DMS114 treated with DMSO at 0.1 percent for 48 hours (cell line): ENCODE results near the gene PAWR.
A peak's percentile ranks its signal among the peaks of the same experiment; 100 is the strongest.
"Not testable (repeated sequence)": the region's sequence is repeated elsewhere in the genome, so short reads cannot be mapped to it uniquely, and the experiment has no call there.

Experiments
- DNase-seq: peaks from one replicate; lab custom pipeline; 2025; ENCODE audit not compliant: unreplicated experiment; lab: John Stamatoyannopoulos, UW

PAWR gene

DNA sequence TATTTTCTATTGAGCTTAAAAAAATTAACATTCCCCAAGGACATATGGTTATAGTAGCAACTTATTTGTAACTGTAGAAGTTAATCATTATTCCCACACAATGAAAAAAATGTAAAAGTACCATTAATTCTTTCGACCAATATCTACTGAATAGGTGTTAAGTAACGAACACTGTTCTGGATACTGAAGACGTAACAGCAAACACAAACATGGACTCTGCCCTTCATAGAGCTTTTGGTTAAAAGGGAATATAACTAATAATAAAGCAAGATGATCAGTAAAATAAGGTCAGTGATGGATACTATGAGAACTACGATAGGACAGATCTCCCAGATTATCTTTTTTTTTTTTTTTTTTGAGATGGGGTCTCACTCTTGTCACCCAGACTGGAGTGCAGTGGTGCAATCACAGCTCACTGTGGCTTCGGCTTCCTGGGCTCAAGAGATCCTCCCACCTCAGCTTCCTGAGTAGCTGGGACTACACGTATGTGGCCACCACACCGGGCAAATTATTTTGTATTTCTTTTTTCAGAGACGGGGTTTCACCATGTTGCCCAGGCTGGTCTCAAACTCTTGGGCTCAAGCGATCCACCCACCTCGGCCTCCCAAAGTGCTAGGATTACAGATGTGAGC is 93.9 kb downstream of the PAWR start:
- DNase-seq, result no peak

- no peak for DNase-seq
Observed at GRCh38 chr12:79595273-79595672, 95.5 kb downstream of the PAWR start.

DNA sequence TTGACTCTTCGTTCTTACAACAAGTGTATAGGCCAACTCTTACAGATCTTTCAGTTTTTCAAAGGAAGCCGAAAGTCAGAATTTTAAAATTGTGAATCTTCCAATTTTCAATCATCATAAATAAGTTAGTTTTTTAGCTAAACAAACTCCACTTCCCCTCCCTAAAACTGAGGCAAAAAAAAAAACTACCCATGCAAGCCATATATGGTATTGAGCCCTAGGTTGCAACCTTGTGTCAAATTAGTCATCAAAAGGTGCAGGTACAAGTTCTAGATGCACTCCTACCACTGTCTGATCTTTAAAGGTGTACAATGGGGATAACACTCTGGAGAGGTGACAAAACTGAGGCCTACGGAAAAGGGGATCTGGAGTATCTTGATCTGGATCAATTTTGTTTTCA is 97.9 kb downstream of the PAWR start:
- no peak for DNase-seq

DNA sequence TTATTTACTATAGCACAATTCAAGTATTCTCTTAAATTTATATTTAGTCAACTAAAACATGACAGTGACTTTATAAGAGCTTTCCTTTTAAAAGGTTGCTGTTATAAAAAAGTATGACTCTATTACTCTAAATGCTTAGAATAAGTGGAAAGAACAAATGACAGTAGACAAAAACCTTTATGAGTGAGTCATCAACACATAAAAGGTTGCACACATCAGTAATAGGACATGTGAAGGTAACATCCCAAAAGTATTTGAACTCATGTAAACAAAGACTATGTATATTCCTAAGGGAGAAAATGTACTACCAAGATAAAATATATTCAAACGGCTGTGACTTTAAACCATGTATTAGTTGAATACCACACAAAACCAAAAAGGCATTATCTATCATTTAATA is 98.8 kb downstream of the PAWR start:
- DNase-seq, result no peak

- DNase-seq, result no peak
Observed at GRCh38 chr12:79590751-79591150, 100.0 kb downstream of the PAWR start.

GRCh38 chr12:79587368-79587767 is 103.4 kb downstream of the PAWR start:
- DNase-seq, result no peak

DNA sequence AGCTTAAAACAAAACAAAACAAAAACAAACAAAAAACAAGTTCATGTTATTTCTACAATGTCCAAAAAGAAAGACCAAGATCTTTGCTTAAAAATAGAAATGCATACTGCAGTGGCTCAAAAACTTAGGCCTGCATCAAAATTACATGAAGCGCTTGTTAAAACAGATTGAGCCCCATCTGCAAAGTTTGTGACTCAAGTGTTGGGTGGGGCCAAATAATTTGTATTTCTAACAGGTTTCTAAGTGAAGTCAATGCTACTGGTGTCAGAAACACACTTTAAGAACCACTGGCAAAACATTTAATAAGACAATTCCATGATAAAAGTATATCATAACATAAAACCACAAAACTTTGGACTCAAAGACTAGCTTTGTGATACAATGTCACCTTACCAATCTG is 105.6 kb downstream of the PAWR start:
- no peak for DNase-seq

DNA sequence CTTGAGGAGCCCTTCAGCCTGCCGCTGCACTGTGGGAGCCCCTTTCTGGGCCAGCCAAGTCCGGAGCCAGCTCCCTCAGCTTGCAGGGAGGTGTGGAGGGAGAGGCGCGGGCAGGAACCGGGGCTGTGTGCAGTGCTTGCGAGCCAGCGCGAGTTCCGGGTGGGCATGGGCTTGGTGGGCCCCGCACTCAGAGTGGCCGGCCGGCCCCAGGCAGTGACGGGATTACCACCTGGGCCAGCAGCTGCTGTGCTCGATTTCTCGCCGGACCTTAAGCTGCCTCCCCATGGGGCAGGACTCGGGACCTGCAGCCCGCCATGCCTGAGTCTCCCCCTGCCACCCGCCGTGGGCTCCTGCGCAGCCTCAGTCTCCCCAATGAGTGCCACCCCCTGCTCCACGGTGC is 116.9 kb downstream of the PAWR start:
- DNase-seq, result no peak

DNA sequence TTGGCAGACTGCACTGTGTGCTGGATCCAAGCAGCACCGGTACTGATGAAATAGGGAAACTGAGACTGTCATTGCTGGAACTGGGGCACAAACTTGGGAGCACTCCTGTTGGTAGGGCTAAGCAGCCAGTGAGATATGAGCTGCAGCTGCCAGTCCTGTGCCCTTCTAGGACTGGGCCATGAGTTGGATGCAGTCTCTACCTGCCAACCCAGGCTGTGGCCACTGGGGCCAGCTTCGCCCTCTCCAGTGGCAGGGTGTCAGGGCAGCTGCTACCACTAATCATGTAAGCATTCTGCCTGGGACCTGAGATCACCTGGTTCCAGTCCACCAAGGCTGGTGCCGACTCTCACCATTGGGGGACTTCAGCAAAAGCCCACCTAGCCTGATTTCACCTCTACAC is 121.1 kb downstream of the PAWR start:
- no peak for DNase-seq

- no peak for DNase-seq
Observed at GRCh38 chr12:79567175-79567563, 123.6 kb downstream of the PAWR start.

GRCh38 chr12:79566452-79567174 is 124.2 kb downstream of the PAWR start:
- DNase-seq, result no peak

DNA sequence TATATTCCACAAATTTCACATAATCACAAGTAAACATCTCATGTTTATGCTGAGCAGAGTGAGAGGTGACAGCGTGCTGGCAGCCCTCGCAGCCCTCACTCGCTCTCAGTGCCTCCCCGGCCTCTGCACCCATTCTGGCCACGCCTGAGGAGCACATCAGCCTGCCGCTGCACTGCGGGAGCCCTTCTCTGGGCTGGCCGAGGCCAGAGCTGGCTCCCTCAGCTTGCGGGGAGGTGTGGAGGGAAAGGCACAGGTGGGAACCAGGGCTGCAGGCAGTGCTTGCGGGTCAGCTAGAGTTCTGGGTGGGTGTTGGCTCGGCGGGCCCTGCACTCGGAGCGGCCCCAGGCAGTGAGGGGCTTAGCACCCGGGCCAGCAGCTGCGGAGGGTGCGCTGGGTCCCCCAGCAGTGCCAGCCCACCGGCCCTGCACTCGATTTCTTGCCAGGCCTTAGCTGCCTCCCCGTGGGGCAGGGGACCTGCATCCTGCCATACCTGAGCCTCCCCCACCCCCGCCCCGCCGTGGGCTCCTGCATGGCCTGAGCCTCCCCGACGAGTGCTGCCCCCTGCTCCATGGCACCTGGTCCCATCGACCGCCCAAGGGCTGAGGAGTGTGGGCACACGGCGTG is 125.9 kb downstream of the PAWR start:
- not testable (repeated sequence) for DNase-seq

DNA sequence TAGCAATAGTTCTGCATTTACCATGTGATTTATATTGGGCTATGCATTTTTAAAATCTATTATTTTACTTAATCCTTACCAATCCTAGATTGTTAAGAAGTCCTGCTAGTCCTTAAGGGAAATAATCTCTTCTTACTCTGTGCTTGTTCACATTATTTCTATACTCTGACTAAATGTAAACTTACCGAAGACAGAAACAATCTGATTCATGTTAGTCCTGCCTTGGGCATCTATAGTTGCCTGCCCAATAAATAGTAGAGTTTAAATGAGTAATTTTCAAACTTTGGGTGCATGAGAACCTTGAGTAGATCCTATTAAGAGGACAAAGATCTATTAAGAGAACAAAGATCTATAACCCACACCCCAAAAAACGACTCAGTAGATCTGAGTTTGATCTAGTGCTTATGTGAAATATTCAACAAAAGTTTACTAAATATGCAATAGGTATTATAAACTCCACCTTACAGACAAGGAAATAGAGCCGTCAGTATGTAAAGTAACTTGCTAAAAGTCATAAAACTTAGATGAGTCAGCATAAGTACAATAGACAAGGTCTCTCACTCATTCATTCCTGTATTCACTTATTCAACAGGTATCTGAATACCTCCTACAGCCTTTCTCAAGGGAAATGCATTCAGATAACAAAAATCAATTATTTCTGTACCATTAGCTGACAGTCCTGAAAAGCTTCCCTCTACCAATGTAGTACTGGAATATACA is 127.6 kb downstream of the PAWR start:
- DNase-seq, result no peak

DNA sequence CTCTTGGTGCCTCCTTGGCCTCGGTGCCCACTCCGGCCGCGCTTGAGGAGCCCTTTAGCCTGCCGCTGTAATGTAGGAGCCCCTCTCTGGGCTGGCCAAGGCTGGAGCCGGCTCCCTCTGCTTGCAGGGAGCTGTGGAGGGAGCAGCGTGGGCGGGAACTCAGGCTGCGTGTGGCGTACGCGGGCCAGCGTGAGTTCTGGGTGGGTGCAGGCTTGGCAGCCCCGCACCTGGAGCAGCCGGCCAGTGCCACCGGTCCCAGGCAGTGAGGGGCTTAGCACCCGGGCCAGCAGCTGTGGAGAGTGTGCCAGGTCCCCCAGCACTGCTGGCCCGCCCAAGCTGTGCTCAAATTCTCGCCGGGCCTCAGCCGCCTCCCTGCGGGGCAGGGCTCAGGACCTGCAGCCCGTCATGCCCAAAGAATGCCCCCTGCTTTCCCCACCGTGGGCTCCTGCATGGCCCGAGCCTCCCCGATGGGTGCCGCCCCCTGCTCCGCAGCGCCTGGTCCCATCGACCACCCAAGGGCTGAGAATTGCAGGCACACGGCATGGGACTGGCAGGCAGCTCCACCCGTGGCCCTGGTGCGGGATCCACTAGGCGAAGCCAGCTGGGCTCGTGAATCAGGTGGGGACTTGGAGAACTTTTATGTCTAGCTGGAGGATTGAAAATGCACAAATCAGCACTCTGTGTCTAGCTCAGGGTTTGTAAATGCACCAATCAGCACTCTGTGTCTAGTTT is 129.2 kb downstream of the PAWR start:
- no peak for DNase-seq

DNA sequence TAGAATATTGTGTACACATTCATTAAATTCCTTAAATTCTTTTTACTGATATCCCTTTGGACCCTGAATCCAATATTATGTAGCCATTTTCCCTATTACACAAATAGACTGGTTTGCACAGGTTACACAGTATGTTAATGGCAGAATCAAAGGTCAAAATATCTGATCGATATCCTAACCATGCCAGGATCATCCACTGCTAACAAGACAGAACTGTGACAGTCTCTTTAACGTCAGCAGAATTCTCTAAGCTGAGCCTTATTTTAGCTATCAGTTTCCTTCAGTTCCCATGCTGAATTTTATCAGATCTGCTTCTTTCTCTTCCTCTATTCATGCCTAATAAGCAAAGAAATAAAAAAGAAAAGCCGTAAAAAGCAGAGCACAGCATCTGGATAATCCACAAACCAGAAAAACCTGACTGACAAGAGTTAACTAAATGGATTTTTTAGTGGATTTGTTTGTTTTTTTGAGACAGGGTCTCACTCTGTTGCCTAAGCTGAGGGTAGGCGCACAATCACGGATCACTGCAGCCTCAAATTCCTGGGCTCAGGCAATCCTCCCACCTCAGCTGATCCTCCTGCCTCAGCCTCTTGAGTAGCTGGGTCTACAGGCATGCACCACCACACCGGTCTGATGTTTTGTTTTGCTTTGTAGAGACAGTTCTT is 130.4 kb downstream of the PAWR start:
- no peak for DNase-seq

- DNase-seq, result no peak
Observed at GRCh38 chr12:79559591-79559990, 131.2 kb downstream of the PAWR start.

DNA sequence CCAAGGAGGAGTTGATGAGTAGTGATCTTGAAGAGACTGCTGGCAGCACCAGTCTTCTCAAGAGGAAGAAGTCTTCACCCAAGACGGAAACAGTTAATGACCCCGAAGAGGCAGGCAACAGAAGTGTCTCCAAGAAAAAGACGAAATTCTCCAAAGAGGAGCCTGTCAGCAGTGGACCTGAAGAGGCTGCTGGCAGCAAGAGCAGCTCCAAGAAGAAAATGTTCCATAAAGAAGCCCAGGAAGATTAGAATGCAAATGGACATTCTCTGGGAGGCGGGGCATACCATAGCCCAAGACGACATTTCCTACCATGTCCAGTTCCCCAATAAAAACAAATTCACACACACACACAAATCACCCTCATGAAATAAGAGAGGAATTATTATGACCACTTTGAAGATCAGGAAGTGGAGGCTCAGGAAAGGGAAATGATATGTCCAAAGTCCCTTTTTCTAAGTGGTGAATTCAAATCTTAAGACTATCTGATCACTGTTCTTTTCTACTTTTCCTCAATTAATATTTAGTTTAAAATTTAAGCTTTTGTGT is 131.8 kb downstream of the PAWR start:
- DNase-seq, result no peak

DNA sequence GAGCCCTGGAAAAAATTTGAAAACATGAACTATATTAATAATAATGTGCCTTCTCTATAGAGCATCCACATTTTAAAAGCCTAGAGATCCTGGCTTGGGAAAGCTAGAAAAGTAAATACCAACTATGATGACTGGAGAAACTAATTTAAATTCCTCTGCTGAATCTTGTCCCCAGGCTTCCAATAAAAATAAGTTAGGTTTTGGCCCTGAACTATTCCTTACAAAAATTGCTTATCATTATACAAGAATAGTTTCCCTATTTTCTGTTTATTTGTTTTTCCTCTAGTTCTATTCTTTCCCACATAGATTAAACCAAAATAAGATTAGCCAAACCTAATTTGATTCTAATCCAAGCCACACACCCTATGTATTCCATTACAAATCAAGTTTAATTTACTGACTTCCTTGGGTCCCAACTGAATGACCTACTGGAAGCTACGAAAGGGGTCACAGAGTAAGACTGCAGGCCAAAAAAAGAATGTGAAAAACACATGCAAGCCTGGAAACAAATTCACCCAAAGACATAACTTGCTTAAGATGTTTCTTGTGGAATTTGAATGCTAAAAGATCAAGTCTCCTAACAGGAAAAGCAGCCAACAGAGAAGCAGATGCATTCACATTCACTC is 133.0 kb downstream of the PAWR start:
- DNase-seq, result no peak

DNA sequence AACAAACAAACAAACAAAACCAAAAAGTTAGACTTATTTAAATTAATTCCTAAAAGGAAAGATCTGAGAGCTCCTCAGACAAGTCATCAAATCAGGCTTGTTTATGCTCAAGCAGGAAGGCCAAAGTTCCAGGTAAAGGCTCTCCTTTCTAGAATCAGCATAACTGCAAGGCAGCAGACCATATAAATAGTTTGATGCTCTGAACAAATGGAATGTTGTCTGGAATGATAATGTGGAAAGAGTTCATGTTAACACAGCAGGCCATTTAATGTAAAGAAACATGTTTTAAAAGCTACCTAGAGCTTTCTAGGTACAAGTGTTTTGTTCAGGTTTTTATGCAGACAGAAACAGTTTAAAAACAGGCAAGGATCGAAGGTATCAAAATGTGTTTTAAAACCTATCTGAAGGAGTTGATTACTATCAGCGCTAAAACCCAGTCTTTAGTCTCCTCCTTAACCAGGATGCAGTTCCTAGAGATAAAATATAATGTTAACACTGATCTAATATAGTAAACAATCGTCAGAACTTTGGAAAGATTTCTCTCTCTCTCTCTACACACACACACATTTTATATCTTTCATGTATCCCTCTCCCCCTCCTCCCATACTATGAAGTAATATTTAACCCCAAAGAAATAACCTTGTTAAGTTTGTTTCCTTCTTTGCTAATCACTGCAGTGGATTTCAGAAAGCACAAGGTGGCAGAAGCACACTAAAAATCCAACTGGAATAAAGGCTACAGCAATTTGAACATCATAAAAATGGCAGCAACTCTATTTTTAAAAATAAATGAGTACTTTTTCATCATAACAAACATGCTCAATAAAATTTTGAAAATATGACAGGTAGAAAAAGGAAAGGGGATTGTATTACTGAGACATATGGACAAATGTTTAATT is 135.5 kb downstream of the PAWR start:
- DNase-seq, result peak; percentile 52
